Activated T-cell treated with anti-CD3 and anti-CD28 coated beads, Interleukin-2, amount 50 U/mL, for 72 hours (primary cell): Measurements from ENCODE around the gene RPL14. TPM values are rescaled to one million over a fixed set of nuclear protein-coding genes. Genes with fewer than 3 reads are reported as not detected.

Experiments used
- ATAC-seq, 2 donors: fragments of 150-1000 bp; cut with Tn5 transposase; replicated peaks in 1 of 2; 2 replicates each; pipeline ENCODE4 v1.10.0; 2021; ENCODE audit warnings: moderate library complexity in 2 of 2, mild to moderate bottlenecking in 1 of 2
- DNase-seq, 2 donors: peaks; one replicate each; pipeline ENCODE4 v3.0.0; 2021 to 2022; ENCODE audit warnings: mixed read lengths in 1 of 2
- H3K27ac Mint-ChIP-seq: one replicate; pipeline ENCODE4 v1.8.0; 2022; ENCODE audit warnings: mild to moderate bottlenecking, moderate library complexity, mixed read lengths
- H3K27me3 Mint-ChIP-seq: one replicate; pipeline ENCODE4 v1.8.0; 2022; ENCODE audit warnings: low read depth, mixed read lengths
- H3K36me3 Mint-ChIP-seq, 2 donors: one replicate each; pipeline ENCODE4 v1.8.0; 2022; ENCODE audit warnings: mixed read lengths in 2 of 2, mild to moderate bottlenecking in 1 of 2; ENCODE audit not compliant: insufficient read depth in 2 of 2
- H3K4me1 Mint-ChIP-seq: one replicate; pipeline ENCODE4 v1.8.0; 2022; ENCODE audit warnings: low read depth, mixed read lengths
- H3K4me3 Mint-ChIP-seq, 2 donors: one replicate each; pipeline ENCODE4 v1.8.0; 2022; ENCODE audit warnings: mild to moderate bottlenecking in 2 of 2, mixed read lengths in 2 of 2, moderate library complexity in 2 of 2
- H3K9me3 Mint-ChIP-seq, 2 donors: one replicate each; pipeline ENCODE4 v1.8.0; 2022; ENCODE audit warnings: mixed read lengths in 2 of 2
- total RNA-seq, 2 donors: library from RNA; stranded (reverse); gene quantifications; one replicate each; pipeline ENCODE4 v1.2.3, GENCODE V29; 2022

The RPL14 gene
- total RNA-seq, 2 donors from 2014 or later, result 2,782 to 3,093 TPM

DNA sequence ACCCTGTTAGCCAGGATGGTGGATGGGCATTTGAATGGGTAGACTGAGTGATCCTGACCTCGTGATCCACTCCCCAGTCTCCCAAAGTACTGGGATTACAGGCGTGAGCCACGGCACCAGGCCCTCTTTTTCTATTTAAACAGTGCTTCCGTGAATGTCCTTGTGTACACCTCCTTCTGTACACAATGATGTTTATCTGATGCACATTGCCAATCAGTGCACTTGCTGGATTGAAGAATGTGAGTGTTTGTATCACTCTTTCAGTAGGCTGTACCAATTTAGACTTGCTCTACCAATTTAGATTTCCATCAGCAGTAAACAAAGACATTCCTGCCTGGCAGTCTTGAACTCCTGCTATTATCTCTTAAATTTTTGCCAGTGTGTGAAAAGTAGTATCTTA, 10.9 kb downstream of the RPL14 start:
- Mint-ChIP-seq H3K4me1 (peaks cover 22% of the 10 kb centered on the region), H3K4me3 (no peak overlapping the region), H3K9me3 (no peaks in the 10 kb centered on the region), H3K27me3 (no peaks in the 10 kb centered on the region), H3K27ac (no peak overlapping the region), H3K36me3 (peaks cover 3 to 18% of the 10 kb centered on the region in 2 donors)
- DNase-seq (no peak), ATAC-seq (peak in 1 of 2 donors; percentile 20)

DNA sequence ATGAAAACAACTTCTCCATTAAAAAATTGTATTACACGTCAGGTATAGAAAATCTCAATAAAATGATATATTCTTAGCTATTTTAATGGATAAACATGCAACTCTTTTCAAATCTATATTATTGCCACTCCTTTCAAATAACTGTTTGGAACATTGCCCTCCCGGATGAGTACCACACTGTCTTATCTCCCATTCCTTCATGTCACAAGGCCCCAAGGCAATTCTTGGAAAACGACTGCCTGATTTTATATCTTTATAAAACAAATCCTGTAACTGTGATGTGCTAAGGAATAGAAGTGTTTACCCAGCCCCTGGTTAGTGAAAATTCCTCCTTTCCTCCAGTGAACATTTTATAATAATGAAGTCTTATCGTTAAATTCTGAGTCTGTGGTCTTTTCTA, 13.6 kb downstream of the RPL14 start:
- Mint-ChIP-seq H3K9me3 (no peaks in the 10 kb centered on the region), H3K4me1 (peaks cover 1% of the 10 kb centered on the region), H3K27me3 (no peaks in the 10 kb centered on the region), H3K36me3 (peaks cover 0 to 5% of the 10 kb centered on the region in 2 donors), H3K4me3 (no peak overlapping the region), H3K27ac (no peak overlapping the region)
- DNase-seq, result no peak
- ATAC-seq, result no peak

DNA sequence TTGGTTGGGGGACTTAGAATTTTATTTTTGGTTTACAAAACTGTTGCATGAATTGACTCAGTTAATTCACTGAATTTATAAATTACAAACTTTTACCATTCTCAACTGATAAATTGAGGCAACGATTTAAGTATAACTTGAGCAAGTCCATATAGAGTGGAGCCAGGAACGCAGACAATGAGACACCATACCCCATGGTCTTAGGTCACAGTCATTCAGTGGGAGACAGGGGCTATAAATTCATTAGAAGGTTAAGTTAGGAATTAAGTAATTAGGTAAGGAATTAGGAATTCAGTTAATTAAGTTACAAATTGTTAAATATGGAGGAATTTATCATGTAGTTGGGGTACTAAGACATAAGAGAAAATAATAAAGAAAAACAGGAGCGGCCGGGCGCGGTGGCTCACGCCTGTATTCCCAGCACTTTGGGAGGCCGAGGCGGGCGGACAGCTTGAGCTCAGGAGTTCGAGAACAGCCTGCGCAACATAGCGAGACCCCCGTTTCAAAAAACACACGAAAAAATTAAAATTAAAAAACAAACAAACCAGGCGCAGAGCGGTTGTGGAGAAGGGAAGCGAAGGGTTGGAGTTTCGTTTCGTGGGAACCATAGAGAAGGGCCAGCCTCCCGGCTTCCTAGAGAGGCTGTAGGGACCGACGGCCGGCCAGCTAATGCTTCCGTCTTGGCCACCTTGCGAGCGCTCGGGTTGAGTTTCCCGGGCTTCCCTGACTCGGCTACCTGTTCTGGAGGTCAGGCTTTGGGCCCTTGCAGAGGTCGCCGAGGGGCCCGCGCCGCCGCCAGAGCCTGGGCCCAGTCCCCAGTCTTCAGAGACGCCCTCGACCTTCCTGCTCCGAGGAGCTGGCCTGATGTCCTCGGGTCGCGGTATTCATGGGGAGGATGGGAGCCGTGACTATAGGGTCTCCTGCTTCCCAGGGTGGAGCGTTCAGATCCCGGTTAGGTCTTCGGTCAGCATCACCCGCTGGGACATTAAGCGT, 19.6 kb downstream of the RPL14 start, which contains the start of gene ZNF619:
ZNF619 (plus strand) TSS at position 645 of the 993 bp plus-strand sequence. CDS start 858 bp downstream, outside the sequence.
- Mint-ChIP-seq H3K9me3 (no peaks in the 10 kb centered on the region), H3K27me3 (no peaks in the 10 kb centered on the region), H3K27ac (peak within 1 kb of the TSS; percentile 99), H3K36me3 (peaks cover 5 to 6% of the 10 kb centered on the region in 2 donors), H3K4me3 (peak within 1 kb of the TSS; percentile 88 to 99), H3K4me1 (peaks cover 10% of the 10 kb centered on the region)
- DNase-seq (peak; percentile 59 to 68), ATAC-seq (peak; percentile 82 to 92)

DNA sequence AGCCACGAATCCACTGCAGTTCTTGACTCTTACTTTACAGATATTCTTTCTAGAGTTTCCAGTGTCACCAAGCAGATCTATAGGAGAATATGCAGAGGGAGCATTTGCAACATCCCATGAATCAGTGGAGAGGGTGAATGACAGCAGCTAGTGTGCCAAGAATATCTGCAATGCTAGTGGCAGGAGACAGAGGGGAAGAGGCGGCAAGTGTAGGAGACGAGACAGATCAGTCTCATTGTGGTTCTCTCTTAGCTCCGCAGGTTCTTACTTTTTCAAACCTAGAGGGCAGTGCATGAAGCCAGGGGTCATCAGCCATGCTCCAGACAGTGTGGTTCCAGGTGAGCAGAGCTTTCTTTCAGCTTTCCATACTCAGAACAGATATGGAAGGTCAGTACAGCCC, 20.5 kb downstream of the RPL14 start:
- Mint-ChIP-seq H3K36me3 (peaks cover 5 to 8% of the 10 kb centered on the region in 2 donors), H3K4me3 (peak overlapping the region; percentile 88 to 99), H3K27me3 (no peaks in the 10 kb centered on the region), H3K9me3 (no peaks in the 10 kb centered on the region), H3K27ac (peak overlapping the region; percentile 99), H3K4me1 (peaks cover 15% of the 10 kb centered on the region)
- DNase-seq, result no peak
- no peak for ATAC-seq

DNA sequence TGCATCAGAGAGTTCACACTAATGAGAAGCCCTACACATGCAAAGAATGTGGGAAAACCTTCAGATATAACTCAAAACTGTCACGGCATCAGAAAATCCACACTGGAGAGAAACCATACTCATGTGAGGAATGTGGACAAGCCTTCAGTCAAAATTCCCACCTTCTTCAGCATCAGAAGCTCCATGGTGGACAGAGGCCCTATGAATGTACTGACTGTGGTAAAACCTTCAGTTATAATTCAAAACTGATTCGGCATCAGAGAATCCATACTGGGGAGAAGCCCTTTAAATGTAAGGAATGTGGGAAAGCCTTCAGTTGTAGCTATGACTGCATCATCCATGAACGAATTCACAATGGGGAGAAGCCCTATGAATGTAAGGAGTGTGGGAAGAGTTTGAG, 30.0 kb downstream of the RPL14 start:
- H3K27ac Mint-ChIP-seq, result no peak overlapping the region
- peaks cover 13% of the 10 kb centered on the region in 2 donors for H3K9me3 Mint-ChIP-seq
- no peaks in the 10 kb centered on the region for H3K27me3 Mint-ChIP-seq
- no peak for DNase-seq
- H3K36me3 Mint-ChIP-seq, result peaks cover 30 to 34% of the 10 kb centered on the region in 2 donors
- H3K4me1 Mint-ChIP-seq, result peaks cover 25% of the 10 kb centered on the region
- no peak for ATAC-seq
- no peak overlapping the region for H3K4me3 Mint-ChIP-seq

DNA sequence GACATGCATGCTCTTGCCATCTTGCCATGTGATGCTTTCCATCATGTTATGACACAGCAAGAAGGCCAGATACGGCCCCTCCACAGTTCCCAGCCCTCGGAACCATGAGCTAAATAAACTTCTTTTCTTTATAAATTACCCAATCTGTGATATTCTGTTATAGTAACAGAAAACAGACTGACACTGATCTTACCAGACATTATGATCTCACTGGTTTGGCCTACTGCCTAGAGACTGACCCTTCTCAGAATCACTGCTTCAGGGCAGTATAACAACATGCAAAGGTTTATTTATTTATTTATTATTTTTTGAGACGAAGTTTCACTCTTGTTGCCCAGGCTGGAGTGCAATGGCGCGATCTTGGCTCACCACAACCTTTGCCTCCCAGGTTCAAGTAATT, 33.8 kb downstream of the RPL14 start:
- Mint-ChIP-seq H3K4me3 (no peak overlapping the region), H3K27me3 (no peaks in the 10 kb centered on the region), H3K9me3 (peaks cover 13% of the 10 kb centered on the region in 2 donors), H3K4me1 (peaks cover 4% of the 10 kb centered on the region), H3K27ac (no peak overlapping the region), H3K36me3 (peaks cover 24 to 28% of the 10 kb centered on the region in 2 donors)
- DNase-seq (no peak), ATAC-seq (no peak)

DNA sequence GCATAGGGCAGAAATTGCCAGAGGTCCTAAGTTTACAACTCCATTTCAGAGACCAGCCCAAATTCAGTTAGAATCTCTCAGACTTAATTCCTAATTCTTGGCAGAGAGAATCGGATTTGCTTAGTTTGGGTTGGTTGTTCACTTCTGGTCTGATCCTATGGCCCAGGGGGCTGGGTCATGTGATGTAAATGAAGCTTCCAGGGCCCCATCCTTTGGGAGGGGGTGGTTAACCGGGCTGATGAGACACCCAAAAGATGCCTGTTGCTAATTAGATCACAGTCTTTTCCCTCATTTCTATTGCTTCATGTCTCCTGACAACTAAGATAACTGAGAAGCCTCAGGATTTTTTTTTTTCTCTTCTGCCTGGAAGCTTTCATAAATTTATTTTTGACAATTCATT, 37.6 kb downstream of the RPL14 start:
- H3K9me3 Mint-ChIP-seq, result peaks cover 0 to 2% of the 10 kb centered on the region in 2 donors
- no peak for ATAC-seq
- peaks cover 0 to 4% of the 10 kb centered on the region in 2 donors for H3K36me3 Mint-ChIP-seq
- no peaks in the 10 kb centered on the region for H3K27me3 Mint-ChIP-seq
- no peak overlapping the region for H3K4me3 Mint-ChIP-seq
- no peaks in the 10 kb centered on the region for H3K4me1 Mint-ChIP-seq
- DNase-seq, result no peak
- H3K27ac Mint-ChIP-seq, result no peak overlapping the region

DNA sequence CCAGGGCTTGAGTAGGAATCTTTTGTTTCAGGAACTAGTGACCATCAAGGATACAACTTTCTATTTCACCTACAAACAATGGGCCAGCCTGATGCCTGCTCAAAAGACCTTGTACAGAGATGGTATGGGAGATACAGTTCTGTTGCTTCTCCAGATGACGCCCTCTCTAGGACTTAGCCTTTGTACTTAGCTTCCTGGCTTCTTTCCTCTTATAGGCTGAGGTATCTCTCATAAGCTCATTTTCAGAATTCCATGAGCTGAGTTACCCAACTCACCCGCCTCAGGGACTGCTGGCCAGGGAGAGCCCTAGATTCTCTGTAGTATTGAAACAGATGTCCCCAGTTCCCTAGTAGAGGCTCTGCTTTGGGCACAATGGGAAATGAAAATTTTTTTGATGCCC, 40.1 kb downstream of the RPL14 start:
- Mint-ChIP-seq H3K27ac (no peak overlapping the region), H3K9me3 (peaks cover 0 to 1% of the 10 kb centered on the region in 2 donors), H3K36me3 (no peaks in the 10 kb centered on the region), H3K4me1 (no peaks in the 10 kb centered on the region), H3K4me3 (no peak overlapping the region), H3K27me3 (no peaks in the 10 kb centered on the region)
- no peak for DNase-seq
- no peak for ATAC-seq

DNA sequence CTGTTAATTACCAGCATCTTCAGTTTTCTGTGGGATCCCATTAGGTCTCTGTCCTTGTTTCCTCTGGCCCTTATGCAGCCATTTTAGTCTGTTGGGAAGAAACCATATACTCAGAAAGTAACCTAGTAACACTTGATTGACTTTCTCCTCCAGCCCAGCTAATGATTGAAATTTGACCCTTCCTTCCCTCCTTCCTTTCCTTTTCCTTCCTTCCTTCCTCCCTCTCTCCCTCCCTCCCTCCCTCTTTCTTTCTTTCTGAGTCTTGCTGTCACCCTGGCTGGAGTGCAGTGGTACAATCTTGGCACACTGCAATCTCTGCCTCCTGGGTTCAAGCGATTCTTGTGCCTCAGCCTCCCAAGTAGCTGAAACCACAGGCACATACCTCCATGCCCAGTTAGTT, 42.8 kb downstream of the RPL14 start:
- ATAC-seq (no peak), DNase-seq (no peak)
- Mint-ChIP-seq H3K4me3 (no peak overlapping the region), H3K36me3 (no peaks in the 10 kb centered on the region), H3K4me1 (peaks cover 5% of the 10 kb centered on the region), H3K27ac (no peak overlapping the region), H3K27me3 (no peaks in the 10 kb centered on the region), H3K9me3 (peaks cover 0 to 1% of the 10 kb centered on the region in 2 donors)

DNA sequence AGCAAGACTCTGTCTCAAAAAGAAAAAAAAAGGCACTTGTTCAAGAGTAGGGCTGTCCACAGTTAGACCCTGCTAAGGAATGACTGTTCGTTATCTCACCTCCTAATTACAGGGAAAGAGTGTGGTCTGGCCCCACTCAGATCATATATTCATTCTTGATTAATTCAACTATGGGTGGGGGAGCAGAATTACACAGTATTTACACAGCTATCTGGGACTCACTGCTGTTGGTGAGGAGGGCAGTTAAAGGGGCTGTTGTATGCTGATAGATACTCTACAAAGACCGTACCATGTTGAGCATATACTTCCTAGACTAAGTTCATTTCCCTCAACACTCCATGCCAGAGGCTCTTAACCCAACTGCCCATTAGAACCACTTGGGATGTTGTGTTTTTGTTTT, 44.9 kb downstream of the RPL14 start:
- Mint-ChIP-seq H3K27me3 (no peaks in the 10 kb centered on the region), H3K4me3 (no peak overlapping the region), H3K27ac (no peak overlapping the region), H3K4me1 (peaks cover 20% of the 10 kb centered on the region), H3K9me3 (peaks cover 0 to 1% of the 10 kb centered on the region in 2 donors), H3K36me3 (no peaks in the 10 kb centered on the region)
- ATAC-seq (no peak), DNase-seq (no peak)

DNA sequence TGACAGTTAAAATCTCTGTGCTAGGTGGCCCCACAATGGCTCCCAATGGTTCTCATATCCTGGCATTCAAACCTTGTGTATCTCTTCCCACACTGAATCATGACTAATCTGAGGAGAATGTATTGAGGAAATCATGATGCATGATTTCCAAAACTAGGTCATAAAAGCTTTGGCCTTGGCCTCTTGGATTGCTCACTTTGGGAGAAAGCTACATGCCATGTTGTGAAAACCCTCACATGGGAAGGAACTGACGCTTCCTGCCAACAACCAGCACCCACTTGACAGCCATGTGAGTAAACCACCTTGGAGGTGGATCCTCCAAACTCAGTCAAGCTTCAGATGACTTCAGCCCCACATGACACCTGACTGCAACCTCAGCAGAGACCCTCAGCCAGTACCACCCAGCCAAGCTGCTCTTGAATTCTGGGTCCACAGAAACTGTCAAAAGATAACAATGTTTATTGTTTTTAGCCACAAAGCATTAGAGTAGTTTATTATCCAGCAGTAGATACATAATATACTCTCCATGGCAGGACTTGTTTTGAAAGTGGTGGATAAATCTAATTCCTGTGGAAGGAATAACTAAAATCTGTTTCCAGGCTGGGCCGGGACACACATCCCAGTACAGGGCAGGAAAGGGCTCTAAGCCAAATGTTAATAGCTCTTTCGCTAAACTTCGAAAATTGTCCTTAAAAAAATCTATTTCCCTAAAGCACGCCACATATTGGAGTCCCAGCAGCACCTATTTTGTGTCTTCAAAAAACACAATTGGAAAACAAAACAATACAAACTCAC, 47.7 kb downstream of the RPL14 start:
- peak in 1 of 2 donors; percentile 5 for DNase-seq
- ATAC-seq, result peak; percentile 28 to 45
- Mint-ChIP-seq H3K36me3 (peaks cover 3 to 10% of the 10 kb centered on the region in 2 donors), H3K27me3 (no peaks in the 10 kb centered on the region), H3K9me3 (no peaks in the 10 kb centered on the region), H3K4me1 (peaks cover 21% of the 10 kb centered on the region), H3K27ac (peak overlapping the region; percentile 91), H3K4me3 (peak overlapping the region; percentile 89 to 94)

DNA sequence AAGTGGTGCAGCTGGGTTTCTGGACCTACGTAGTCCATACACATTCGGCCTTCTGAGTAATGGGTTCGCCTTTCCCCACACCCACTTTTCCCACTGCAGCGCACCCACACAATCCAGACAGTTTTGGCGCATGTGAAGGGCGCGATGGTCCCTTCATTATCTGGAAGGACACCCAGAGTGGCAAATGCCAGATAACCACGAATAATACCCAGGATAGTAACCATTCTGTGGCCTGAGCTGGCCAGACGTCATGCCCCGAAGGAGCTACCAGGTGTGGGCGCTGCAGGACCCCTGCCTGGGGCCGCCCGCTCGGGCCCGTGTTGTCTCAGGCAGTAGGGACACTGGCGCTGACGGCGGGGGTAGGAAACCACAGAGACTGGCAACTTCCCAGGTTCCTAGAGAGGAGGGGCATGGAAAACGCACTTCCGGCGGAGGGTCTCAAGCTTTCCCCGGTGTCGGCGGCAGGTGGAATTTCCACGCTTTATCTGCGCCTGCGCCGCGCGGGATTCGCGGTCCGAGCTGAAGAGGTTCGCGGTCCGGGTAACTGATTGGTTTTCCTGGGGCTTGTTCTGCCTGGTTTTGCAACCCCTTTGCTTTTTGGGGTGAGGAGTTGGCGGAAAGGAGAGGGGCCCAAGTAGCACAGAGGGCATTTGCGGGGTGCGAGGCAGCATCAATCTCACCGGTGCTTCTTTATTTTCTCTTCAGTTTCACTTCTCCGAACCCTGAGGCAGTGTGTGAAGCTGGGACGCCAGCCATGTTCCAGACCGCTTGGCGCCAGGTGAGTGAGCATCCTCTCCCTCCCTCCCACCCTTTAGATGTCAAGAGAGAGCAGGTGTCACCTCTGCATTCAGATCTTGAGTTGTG, 48.7 kb downstream of the RPL14 start, which contains the start of gene ZNF620:
ZNF620 (plus strand) TSS at position 441 of the 864 bp plus-strand sequence; CDS start at position 755, 314 bp downstream.
- Mint-ChIP-seq H3K9me3 (no peaks in the 10 kb centered on the region), H3K27me3 (no peaks in the 10 kb centered on the region), H3K36me3 (peaks cover 3 to 18% of the 10 kb centered on the region in 2 donors), H3K27ac (peak within 1 kb of the TSS; percentile 91), H3K4me1 (peaks cover 21% of the 10 kb centered on the region), H3K4me3 (peak within 1 kb of the TSS; percentile 89 to 94)
- ATAC-seq, result peak; percentile 85
- peak; percentile 49 to 52 for DNase-seq
